GM12875 (cell line): ENCODE measurements around the gene GNB1L.

Source experiments
- H3K4me3 ChIP-seq: one replicate; pipeline ENCODE4 v1.5.1; 2011; ENCODE audit warnings: low read depth, low read length, control low read depth
- CTCF ChIP-seq: IDR thresholded peaks from 2 replicates; pipeline ENCODE4 v1.5.1; 2011; ENCODE audit warnings: low read depth, mild to moderate bottlenecking, control low read depth, inconsistent platforms, low read length, moderate library complexity, borderline replicate concordance; ENCODE audit not compliant: insufficient read depth

The GNB1L gene

GRCh38 chr22:19818324-19819207 is 36.1 kb downstream of the GNB1L start:
- H3K4me3 ChIP-seq = no peak overlapping the region
- TF ChIP-seq CTCF = no peak

- TF ChIP-seq CTCF = no peak
- H3K4me3 ChIP-seq = no peak overlapping the region
These were observed 38.1 kb downstream of the GNB1L start for GRCh38 chr22:19816372-19817119.

GRCh38 chr22:19815823-19816290 is 38.8 kb downstream of the GNB1L start:
- no peak for TF ChIP-seq CTCF
- H3K4me3 ChIP-seq = no peak overlapping the region

GRCh38 chr22:19815093-19815822 is 39.4 kb downstream of the GNB1L start:
- TF ChIP-seq CTCF = no peak
- no peak overlapping the region for H3K4me3 ChIP-seq

GRCh38 chr22:19814428-19814827 is 40.2 kb downstream of the GNB1L start:
- H3K4me3 ChIP-seq = no peak overlapping the region
- TF ChIP-seq CTCF = no peak

GRCh38 chr22:19812910-19813309 is 41.8 kb downstream of the GNB1L start:
- TF ChIP-seq CTCF = no peak
- no peak overlapping the region for H3K4me3 ChIP-seq
